Measurements from ENCODE around the gene SLC7A1. TPM values are rescaled to one million over a fixed set of nuclear protein-coding genes. Genes with fewer than 3 reads are reported as not detected.

SLC7A1 gene
- total and polyA plus RNA-seq, 2 of the 13 experiments (the other 11 are each of a cell fraction or from before 2014, with no cell fraction given): 14.5 to 15.3 TPM

- Histone ChIP-seq H2AFZ (ENCODE audit: low read length) (no peak overlapping the region), H3K27me3 (ENCODE audit: control insufficient read depth in 1 of 2, insufficient read depth in 2 of 2, low read length in 2 of 2) (no peaks in the 10 kb centered on the region), H3K4me3 (replicated peaks in 1 of 3; ENCODE audit: insufficient read depth in 1 of 3, low read depth in 2 of 3, low read length in 3 of 3) (no peak overlapping the region), H3K79me2 (ENCODE audit: insufficient read depth, low read length) (peaks cover 17% of the 10 kb centered on the region), H3K9me3 (ENCODE audit: low read length) (no peaks in the 10 kb centered on the region), H3K4me1 (ENCODE audit: insufficient read depth, low read length) (peaks cover 5% of the 10 kb centered on the region), H4K20me1 (ENCODE audit: insufficient read depth, low read length) (peaks cover 27% of the 10 kb centered on the region; the same call in 1 of the 2 replicates), H3K9ac (ENCODE audit: insufficient read depth, low read depth, low read length) (no peak overlapping the region), H3K4me2 (ENCODE audit: low read depth, low read length) (no peak overlapping the region), H3K36me3 (replicated peaks in 1 of 2; ENCODE audit: control insufficient read depth in 1 of 2, insufficient read depth in 2 of 2, low read length in 2 of 2) (peaks cover 19 to 60% of the 10 kb centered on the region in 2 experiments; a peak in 4 of 5 replicates), H3K27ac (ENCODE audit: extremely low read length, insufficient read depth, low read length) (no peak overlapping the region)
- WGBS (ENCODE audit: low lambda C conversion rate): 89% methylated on average over 6 of the region's 6 CpGs
- intact Hi-C loops (cut with micrococcal nuclease; ENCODE audit: unreplicated experiment): no loop called here
- POLR2A ChIA-PET: no interaction called here
- FAIRE-seq (no peak), DNase-seq (ENCODE audit: low spot score) (no peak), ATAC-seq (no peak)
- in situ Hi-C loops (cut with HindIII; ENCODE audit: extremely low pct_ligation_motif_present, low pct_unique_long_range_greater_than_20kb): no loop called here
- TF ChIP-seq TIGD3 (CRISPR knock-in tag; IDR thresholded peaks at IDR 0.05; ENCODE audit: borderline replicate concordance): no peak
- TF ChIP-seq DMTF1 (CRISPR knock-in tag; IDR thresholded peaks at IDR 0.05): no peak
- TF ChIP-seq MIER2 (CRISPR knock-in tag; IDR thresholded peaks at IDR 0.05): no peak
- no peak for TF ChIP-seq ZBTB20 (CRISPR knock-in tag; IDR thresholded peaks at IDR 0.05; ENCODE audit: borderline replicate concordance, low read depth)
- no peak for TF ChIP-seq ZBTB42 (CRISPR knock-in tag; IDR thresholded peaks at IDR 0.05)
- no peak for TF ChIP-seq ZNF124 (CRISPR knock-in tag; IDR thresholded peaks at IDR 0.05)
- TF ChIP-seq NFRKB (IDR thresholded peaks at IDR 0.05): no peak
- no peak for TF ChIP-seq ZNF746 (CRISPR knock-in tag; IDR thresholded peaks at IDR 0.05)
- no TSS peak for BruUV-seq (replicated peaks)
- CTCF ChIA-PET (ENCODE audit: low intra/inter-chr PET ratio, low total read pairs): no interaction called here
Observed at GRCh38 chr13:29538652-29539040, 56.8 kb downstream of the SLC7A1 start.
